ENCODE measurements around the gene SPESP1.
"Not testable (repeated sequence)": the region's sequence is repeated elsewhere in the genome, so short reads cannot be mapped to it uniquely, and the experiment has no call there.

SPESP1 gene

DNA sequence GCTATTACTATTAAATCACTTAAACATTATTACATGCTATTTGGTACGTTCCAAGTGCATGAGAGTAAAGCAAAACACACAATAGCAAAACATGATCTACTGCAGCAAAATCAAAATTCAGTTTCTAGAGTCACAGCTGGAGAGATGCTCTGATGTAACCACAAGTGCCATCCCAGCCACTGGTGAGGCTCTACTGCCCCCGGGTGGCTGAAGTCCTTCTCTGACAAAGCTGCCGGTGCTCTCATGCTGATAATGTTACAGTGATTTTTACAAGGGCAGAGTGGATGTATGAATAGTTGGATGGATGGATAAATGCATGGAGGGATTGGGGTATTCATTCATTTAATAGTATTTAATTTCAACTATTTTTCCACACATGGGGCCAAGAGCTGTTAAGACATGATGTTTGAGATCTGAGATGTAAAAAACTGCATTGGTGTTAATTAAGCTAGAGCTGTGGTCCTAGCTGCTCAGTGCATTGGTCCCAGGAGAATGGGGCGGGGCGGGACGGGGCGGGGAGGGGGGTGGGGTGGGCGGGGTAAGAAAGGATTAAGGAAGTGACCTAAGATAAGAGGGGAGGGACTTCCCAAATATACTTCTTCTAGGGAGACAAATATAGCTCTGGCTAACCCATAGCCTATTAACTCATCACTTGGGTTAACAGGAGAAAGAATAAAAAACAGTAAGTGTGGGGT lies 5.3 kb upstream of the SPESP1 start:
- no peak for TF ChIP-seq POLR2A (IDR thresholded peaks at IDR 0.05; ENCODE audit: low read depth, low read length)
- DNase-seq (ENCODE audit: insufficient read length, low spot score) = peak; percentile 63

DNA sequence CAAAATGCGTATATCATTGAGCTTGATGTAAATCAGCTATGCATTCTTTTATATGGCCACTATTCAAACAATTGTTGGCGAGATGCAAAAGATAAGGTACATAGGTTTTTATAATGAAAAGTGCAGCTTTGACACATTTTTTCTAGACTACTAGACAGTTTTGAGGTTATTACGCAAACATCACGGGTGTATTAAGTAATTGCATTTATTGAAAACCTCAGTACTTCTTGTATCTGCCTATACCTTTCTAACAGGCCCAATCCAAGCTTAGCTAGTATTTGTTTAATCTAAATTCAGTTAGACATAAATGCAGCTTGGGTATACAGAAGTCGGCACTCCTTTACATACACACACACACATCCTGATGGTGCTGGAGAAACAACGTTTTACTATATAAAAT lies 2.7 kb downstream of the SPESP1 start:
- no peak for DNase-seq (ENCODE audit: insufficient read length, low spot score)
- no peak for FAIRE-seq
- no peak for TF ChIP-seq POLR2A (IDR thresholded peaks at IDR 0.05; ENCODE audit: low read depth, low read length)

More for the DNA sequence above, 5.3 kb upstream of the SPESP1 start:
- FAIRE-seq = peak; percentile 62

DNA sequence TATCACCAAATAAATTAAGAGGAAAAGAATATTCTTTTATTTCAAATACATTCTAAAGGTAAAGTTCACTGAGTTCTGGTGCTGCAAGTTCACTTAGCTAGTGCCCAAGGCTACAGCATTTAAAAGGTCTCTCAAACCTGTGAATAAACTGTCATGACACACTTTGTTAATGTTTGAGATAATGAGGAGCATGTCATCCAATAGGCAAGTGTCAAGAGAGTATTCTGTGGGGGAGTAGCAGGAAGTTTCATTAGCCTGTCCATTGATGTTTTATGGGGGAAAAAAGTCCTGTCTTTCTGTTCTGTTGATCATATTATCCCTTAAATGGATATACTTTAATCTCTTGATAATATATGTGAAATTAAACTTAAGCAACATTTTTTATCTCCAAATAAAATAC lies 4.0 kb downstream of the SPESP1 start:
- FAIRE-seq (no peak), DNase-seq (ENCODE audit: insufficient read length, low spot score) (no peak)
- TF ChIP-seq POLR2A (IDR thresholded peaks at IDR 0.05; ENCODE audit: low read depth, low read length) = no peak

DNA sequence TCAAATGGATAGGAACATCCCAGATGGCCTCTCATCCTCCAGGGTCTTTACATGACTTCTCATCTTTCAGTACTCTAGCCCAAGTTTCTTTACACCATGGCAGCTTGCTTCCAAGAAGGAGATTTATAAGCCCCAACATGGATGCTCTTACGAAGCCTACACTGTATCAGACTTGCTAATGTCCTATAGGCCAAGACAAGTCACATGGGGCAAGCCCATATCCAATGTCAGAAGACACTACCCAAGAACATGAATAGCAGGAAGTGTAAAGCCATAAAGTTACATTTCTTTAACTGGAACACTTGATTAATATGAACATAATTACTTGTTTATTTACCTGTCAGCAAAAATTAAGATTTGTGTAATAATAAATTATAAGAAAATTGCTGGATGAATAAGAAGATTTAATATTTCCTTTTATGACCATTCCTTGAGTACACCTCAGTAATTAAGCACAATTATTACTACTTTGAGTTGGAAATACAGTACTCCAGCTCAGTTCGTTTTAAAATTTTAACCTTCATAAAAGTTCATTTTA lies 5.1 kb downstream of the SPESP1 start:
- FAIRE-seq (no peak), DNase-seq (ENCODE audit: insufficient read length, low spot score) (no peak)
- TF ChIP-seq POLR2A (IDR thresholded peaks at IDR 0.05; ENCODE audit: low read depth, low read length) = no peak

DNA sequence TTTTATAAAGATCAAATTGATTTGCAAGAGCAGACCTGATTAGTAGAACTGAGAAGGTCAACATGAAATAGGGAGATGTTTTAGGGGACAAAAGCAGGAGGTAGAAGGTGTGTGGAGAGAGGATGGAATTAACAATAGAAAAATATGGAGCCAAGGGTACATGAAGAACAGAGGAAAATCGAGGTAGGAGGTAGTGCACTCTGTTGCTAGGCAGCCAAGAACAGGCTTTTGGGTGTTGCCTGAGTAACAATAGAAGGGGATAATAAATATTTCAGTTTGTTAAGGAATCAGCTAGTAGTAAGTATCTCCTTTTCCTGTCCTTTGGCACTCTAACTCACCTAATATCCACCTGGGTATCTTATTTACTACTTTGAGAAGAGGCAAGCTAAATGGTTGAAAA lies 9.2 kb downstream of the SPESP1 start:
- no peak for TF ChIP-seq POLR2A (IDR thresholded peaks at IDR 0.05; ENCODE audit: low read depth, low read length)
- FAIRE-seq = no peak
- no peak for DNase-seq (ENCODE audit: insufficient read length, low spot score)

DNA sequence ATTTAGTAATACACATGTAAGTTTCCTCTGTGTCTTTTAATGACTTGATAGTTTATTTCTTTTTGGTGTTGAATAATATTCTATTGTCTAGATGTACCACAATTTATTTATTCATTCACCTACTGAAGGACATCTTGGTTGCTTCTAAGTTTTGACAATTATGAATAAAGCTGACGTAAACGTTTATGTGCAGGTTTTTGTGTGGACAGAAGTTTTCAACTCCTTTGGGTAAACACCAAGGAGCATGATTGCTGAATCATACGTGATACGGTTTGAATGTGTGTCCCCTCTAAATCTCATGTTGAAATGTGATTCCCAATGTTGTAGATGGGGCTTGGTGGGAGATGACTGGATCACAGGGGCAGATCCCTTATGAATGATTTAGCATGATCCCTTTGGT lies 21.5 kb downstream of the SPESP1 start:
- no peak for FAIRE-seq
- no peak for DNase-seq (ENCODE audit: insufficient read length, low spot score)
- TF ChIP-seq POLR2A (IDR thresholded peaks at IDR 0.05; ENCODE audit: low read depth, low read length) = no peak

DNA sequence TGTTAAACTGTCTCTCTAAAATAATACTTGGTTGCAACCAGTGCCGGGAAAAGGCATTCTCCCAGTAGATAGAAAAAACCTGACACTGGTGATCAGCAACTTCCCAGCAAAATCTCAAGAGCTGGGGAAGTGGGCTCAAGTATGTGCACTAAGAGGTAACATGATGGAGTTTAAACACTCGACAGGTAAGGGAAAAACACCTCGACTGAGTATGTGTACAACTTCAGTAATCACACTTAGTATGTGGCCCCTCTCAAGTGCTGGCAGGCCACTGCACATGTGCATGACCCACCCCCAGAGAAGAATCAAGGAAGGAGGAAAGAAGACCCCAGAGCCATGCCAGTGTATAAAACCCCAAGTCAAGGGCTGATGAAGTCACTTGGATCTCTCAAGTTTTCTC lies 27.4 kb downstream of the SPESP1 start:
- TF ChIP-seq POLR2A (IDR thresholded peaks at IDR 0.05; ENCODE audit: low read depth, low read length) = no peak
- FAIRE-seq (no peak), DNase-seq (ENCODE audit: insufficient read length, low spot score) (no peak)

DNA sequence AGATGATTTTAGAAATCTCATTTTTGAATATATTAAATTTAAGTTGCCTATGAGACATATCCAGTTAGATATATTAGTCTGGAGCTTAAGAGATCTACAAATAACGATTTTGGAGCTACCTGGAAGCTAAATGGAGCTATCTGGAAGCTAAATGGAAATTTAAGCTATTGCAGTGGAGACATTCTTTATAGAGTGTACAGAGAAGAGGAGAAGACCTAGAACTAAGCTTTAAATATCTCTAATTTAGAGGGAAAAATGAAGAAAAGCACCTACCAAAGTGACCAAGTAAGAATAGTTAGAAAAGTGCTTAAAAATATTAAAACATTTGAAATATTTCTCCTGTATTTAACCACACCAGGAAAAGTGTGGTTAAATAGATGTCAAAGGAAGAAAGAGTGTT lies 28.3 kb downstream of the SPESP1 start:
- DNase-seq (ENCODE audit: insufficient read length, low spot score) (no peak), FAIRE-seq (no peak)
- no peak for TF ChIP-seq POLR2A (IDR thresholded peaks at IDR 0.05; ENCODE audit: low read depth, low read length)

DNA sequence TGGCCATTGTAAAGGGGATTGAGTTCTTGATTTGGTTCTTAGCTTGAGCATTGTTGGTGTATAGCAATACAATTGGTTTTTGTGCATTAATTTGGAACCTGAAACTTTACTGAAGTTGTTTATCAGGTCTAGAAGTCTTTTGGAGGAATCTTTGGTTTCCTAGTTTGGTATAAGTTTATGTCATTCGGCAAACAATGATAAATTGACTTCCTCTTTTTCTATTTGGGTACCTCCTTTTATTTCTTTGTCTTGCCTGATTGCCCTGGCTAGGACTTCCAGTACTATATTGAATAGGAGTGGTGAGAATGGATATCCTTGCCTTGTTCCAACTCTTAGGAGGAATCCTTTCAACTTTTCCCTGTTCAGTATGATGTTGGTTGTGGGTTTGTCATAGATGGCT lies 32.1 kb downstream of the SPESP1 start:
- DNase-seq (ENCODE audit: insufficient read length, low spot score) (no peak), FAIRE-seq (no peak)
- no peak for TF ChIP-seq POLR2A (IDR thresholded peaks at IDR 0.05; ENCODE audit: low read depth, low read length)

DNA sequence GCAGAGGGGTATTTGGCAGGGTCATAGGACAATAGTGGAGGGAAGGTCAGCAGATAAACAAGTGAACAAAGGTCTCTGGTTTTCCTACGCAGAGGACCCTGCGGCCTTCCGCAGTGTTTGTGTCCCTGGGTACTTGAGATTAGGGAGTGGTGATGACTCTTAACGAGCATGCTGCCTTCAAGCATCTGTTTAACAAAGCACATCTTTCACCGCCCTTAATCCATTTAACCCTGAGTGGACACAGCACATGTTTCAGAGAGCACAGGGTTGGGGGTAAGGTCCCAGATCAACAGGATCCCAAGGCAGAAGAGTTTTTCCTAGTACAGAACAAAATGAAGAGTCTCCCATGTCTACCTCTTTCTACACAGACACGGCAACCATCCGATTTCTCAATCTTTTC lies 33.4 kb downstream of the SPESP1 start:
- FAIRE-seq; DNase-seq (ENCODE audit: insufficient read length, low spot score): not testable (repeated sequence)

DNA sequence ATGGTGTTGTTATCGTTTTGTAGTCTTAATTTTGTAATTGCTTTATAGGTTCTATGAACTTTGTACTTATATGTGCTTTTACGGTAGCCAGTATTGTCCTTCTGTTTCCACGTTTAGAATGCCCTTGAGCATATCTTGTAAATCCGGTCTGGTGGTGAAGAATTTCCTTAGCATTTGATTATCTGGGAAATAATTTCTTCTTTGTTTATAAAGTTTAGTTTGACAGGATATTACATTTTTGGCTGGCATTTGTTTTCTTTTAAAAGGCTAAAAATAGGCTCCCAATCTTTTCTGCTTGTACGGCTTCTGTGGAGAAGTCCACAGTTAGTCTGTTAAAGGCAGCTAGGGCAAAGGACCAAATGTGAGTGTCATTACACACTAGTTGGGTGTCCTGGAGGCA lies 36.7 kb downstream of the SPESP1 start:
- TF ChIP-seq POLR2A (IDR thresholded peaks at IDR 0.05; ENCODE audit: low read depth, low read length) = no peak
- FAIRE-seq = no peak

DNA sequence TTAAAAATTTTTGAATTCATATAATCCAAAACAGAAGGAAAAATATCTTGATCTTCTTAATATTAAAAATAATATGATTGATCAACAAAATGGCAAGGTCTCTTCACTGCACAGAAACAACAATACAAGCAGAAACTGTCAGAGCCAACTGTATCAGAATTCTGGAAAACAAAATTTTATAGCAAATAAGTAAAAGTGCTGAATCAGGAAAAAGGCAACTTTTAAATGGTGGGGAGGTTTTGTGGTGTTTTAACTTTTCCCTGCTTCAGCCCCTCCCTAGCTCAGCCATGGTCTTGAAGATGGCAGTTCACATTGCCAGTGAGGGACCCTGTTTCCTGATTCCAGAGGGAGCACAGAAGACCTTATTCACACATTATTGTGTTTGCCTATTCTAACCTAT lies 37.6 kb downstream of the SPESP1 start:
- no peak for TF ChIP-seq POLR2A (IDR thresholded peaks at IDR 0.05; ENCODE audit: low read depth, low read length)
- FAIRE-seq = no peak
- no peak for DNase-seq (ENCODE audit: insufficient read length, low spot score)

More for the DNA sequence above, 36.7 kb downstream of the SPESP1 start:
- no peak for DNase-seq (ENCODE audit: insufficient read length, low spot score)

DNA sequence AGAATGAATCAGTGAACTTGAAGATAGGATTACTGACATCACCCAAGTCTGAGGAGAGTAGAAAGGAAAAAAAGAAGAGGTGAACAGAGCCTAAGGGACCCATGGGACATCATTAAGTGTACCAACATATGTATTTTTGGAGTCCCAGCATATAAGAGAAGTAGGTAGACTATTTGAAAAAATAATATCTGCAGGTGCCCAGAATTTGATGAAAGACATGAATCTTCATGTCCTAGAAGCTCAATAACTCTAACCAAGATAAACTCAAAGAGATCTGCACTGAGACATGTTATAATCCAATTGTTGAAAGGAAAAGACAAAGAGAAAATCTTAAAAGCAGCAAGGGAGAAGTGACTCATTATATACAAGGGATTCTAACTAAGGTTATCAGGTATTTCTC lies 39.0 kb downstream of the SPESP1 start:
- FAIRE-seq (no peak), DNase-seq (ENCODE audit: insufficient read length, low spot score) (no peak)
- TF ChIP-seq POLR2A (IDR thresholded peaks at IDR 0.05; ENCODE audit: low read depth, low read length) = no peak

DNA sequence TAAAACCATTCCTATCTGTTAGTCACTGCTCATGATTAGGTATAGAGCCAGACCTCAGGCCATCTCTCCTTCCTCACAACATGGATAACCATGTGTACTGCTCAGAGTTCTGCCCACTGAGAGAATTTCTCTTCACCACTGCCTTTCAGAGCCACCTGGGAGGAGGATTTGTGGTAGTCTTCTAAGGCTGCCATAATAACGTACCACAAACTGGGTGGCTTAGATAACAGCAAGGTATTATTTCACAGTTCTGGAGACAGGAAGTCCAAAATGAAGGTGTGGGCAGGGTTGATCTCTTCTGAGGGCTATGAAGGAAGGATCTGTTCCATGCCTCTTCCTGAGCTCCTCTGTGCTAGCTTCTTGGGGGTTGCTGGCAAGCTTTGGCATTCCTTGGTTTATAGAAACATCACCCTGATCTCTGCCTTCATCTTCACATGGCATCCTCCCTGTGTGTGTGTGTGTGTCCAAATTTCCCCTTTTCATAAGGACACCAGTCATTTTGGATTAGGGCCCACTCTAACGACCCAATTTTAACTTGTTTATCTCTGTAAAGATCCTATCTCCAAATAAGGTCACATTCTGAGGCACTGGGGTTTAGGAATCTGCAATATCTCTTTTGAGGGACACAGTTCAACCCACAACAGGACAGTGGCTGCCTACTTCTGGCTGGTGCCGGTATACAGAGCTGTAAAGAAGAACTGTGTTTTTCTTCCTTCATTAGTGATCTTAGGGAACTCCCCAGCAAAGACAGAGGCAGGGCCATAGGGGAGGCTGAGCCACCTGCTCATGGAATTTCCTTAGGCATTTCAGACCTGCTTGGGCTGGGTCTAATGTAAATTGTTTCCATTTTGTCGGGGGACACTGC lies 42.1 kb downstream of the SPESP1 start:
- DNase-seq (ENCODE audit: insufficient read length, low spot score) = no peak
- no peak for TF ChIP-seq POLR2A (IDR thresholded peaks at IDR 0.05; ENCODE audit: low read depth, low read length)
- FAIRE-seq = no peak

DNA sequence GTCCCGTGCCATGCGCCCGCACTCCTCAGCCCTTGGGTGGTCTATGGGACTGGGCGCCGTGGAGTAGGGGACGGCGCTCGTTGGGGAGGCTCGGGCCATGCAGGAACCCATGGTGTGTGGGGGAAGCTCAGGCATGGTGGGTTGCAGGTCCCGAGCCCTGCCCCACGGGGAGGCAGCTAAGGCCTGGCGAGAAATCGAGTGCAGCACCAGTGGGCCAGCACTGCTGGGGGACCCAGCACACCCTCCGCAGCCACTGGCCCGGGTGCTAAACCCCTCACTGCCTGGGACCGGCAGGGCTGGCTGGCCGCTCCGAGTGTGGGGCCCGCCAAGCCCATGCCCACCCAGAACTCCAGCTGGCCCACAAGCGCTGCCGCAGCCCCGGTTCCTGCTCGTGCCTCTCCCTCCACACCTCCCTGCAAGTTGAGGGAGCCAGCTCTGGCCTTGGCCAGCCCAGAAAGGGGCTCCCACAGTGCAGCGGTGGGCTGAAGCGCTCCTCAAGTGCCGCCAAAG lies 45.4 kb downstream of the SPESP1 start:
- DNase-seq (ENCODE audit: insufficient read length, low spot score); FAIRE-seq: not testable (repeated sequence)

DNA sequence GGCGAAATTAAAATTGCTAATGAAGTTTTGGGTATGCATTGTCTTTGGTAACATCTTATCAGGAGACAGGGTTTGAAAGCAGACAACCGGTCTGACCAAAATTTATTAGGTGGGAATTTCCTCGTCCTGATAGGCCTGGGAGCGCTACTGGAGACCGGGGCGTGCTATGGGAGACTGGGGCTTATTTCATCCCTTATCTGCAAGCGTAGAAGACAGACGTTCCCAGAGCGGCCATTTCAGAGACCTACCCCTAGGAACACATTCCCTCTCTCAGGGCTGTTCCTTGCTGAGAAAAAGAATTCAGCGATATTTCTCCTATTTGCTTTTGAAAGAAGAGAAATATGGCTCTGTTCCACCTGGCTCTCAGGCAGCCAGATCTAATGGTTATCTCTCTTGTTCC lies 47.1 kb downstream of the SPESP1 start:
- DNase-seq (ENCODE audit: insufficient read length, low spot score); FAIRE-seq: not testable (repeated sequence)
